GM03348 (cell line): ENCODE results near the gene MRPL41.
"Not testable (repeated sequence)": the region's sequence is repeated elsewhere in the genome, so short reads cannot be mapped to it uniquely, and the experiment has no call there.

Source experiments
- DNase-seq: peaks from one replicate; pipeline ENCODE4 v3.0.0; 2012; ENCODE audit warnings: low spot score

MRPL41 gene

DNA sequence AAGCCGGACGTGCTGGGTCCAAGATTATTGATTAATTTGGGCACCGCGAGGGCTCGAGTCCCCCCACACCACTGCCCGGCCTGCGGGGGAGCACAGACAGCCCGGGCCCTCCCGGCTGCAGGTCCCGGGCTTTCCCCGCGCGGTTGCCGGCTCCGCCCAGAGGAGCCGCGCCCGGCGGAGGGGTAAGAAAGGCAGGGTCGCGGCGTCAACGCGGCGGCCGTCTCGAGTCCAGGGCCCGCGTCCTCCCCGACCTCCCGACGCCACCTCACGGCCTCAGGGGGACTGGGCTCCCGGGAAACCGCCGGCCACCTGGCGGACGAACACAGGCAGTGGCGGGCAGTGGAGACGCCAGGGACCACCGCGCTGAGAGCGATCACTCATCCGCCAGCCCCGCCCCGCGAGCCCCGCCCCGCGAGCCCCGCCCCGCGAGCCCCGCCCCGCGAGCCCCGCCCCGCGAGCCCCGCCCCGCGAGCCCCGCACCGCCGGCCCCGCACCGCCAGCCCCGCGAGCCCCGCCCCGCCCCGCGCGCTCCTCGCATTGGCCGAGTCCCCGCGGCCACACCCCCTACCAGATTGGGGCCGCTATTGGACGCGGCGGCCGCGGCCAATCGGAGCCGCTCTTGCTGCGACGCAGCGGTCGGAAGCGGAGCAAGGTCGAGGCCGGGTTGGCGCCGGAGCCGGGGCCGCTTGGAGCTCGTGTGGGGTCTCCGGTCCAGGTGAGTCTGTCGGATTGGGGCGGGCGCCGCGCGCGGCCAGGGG lies at the start of gene MRPL41:
MRPL41 (plus strand) TSS at position 616 of the 758 bp plus-strand sequence. CDS start 203 bp downstream, outside the sequence.
- DNase-seq, result peak; percentile 99

GRCh38 chr9:137502008-137502911 lies 49.4 kb upstream of the MRPL41 start:
- peak; percentile 78 for DNase-seq

DNA sequence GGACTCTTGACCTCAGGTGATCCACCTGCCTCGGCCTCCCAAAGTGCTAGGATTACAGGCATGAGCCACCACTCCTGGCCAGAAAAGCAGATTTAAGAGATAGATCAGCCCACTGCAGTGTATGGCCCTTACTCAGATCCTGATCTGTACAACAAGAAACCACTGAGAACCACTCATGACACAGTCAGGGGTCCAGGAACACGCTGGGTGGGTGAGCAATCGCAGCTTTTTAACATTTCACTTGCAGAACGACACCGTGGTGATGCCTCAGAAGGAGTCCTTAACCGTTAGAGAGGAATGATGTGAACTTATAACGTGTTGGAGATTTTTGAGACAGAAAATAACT lies 47.3 kb upstream of the MRPL41 start:
- no peak for DNase-seq

DNA sequence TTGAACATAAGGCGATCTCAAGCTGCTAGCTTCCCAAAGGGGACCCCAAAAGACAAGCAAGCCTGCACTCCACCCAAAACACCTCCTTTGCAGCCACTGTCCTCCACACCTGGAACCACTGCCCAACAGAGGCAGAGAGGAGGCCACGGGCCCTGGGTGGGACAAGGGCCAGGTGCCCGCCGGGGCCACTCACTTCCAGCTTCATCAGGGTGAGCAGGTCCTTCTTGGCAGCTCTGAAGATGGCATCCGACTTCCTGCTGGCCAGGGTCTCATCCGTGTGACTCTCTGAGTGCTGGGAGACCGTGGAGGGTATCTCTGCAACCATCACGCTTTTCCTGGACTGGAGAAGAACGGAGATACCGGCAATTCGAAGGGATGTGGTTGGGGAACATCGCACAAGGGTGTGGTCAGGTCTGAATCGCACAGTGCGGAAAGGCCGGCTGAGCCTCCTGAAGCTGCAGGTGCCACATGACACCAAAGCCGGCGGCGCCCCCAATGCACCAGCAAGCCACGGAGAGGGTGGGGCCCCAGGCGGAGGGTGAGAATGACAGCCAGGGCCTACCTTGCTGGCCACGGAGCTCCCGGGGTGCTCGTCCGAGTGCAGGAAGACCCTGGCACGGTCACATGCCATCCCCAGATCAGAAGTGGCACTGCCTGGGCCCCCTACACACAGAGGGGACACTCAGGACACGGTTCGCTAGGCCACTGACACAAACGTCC lies 46.1 kb upstream of the MRPL41 start:
- no peak for DNase-seq

DNA sequence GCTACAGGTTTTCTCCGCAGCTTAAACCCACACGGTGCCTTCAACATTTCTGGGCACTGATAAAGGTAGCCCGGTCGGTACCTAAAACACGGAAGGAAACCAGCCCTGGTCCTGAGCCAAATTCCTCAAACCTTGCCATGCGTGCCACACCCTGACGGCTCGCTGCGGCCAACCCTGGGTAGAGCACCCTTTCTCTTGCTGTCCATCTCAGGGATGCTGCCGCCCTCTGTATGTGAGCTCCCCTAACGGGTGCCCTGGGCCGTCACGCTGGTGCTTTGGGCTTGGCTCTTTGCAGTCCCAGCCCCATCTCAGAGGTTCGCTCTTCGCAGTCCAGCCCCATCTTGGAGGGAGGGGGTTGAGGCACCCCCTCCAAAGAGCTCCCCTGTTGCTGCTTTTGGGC lies 45.4 kb upstream of the MRPL41 start:
- DNase-seq, result no peak

DNA sequence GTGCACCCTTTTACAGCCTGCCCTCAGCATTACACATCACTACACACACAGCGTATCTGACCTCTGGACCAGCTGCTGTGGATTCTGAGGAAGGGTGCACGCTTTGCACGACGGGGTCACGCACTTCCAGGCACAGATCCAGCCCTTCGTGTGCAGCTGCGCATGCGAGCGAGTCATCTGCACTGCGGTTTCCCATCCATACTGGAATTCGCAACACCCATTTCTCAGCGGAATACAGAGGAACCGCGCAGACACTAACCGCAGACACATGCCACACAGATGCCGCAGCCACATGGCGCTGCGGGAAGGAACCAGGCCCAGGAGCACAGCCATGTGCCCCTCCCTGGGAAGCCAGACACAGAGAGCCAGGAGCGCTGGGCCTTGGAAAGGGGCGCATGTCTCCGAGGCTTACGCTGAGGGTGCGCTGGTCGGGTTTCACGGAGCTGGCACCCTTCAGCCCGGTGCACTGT lies 44.9 kb upstream of the MRPL41 start:
- DNase-seq, result peak; percentile 76

GRCh38 chr9:137509198-137509597 lies 42.5 kb upstream of the MRPL41 start:
- no peak for DNase-seq

DNA sequence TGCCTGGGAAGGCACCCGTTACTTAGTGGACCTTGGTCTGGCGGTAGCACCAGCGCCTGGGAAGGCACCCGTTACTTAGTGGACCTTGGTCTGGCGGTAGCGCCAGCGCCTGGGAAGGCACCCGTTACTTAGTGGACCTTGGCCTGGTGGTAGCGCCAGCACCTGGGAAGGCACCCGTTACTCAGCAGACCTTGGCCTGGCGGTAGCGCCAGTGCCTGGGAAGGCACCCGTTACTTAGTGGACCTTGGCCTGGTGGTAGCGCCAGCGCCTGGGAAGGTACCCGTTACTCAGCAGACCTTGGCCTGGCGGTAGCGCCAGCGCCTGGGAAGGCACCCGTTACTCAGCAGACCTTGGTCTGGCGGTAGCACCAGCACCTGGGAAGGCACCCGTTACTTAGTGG lies 40.6 kb upstream of the MRPL41 start:
- DNase-seq, result not testable (repeated sequence)

GRCh38 chr9:137511758-137512463 lies 39.8 kb upstream of the MRPL41 start:
- DNase-seq, result no peak

DNA sequence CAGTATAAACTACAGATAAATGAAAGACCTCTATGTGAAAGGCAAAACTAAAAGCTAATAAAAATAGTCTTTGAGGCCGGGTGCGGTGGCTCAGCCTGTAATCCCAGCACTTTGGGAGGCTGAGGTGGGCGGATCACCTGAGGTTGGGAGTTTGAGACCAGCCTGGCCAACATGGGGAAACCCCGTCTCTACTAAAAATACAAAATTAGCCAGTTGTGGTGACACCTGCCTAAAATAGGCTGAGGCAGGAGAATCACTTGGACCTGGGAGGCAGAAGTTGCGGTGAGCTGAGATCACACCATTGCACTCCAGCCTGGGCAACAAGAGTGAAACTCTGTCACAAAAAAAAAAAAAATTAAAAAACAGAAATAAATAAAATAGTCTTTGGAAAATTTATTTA lies 38.5 kb upstream of the MRPL41 start:
- not testable (repeated sequence) for DNase-seq

DNA sequence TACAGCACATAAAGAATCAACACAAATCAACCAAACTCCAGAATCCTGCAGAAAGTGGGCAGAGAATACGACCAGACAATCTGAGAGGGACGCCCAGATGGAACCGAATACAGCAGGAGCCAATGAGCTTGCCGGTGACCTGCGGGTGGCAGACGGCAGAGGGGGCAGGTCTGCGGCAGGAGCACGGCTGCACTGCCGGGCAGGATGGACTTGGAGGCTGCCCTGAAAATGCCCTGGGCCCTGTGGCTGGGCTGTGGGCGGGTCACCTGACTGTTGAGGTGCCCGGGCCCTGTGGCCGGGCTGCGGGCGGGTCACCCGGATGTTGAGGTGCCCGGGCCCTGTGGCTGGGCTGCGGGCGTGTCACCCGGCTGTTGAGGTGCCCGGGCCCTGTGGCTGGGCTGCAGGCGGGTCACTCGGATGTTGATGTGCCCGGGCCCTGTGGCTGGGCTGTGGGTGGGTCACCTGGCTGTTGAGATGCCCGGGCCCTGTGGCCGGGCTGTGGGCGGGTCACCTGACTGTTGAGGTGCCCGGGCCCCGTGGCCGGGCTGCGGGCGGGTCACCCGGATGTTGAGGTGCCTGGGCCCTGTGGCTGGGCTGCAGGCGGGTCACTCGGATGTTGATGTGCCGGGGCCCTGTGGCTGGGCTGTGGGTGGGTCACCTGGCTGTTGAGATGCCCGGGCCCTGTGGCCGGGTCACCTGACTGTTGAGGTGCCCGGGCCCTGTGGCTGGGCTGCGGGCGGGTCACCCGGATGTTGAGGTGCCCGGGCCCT lies 37.7 kb upstream of the MRPL41 start:
- not testable (repeated sequence) for DNase-seq

- DNase-seq, result no peak
These were observed 36.9 kb upstream of the MRPL41 start for GRCh38 chr9:137514691-137515337.

GRCh38 chr9:137515338-137515724 lies 36.3 kb upstream of the MRPL41 start:
- no peak for DNase-seq

GRCh38 chr9:137516144-137516917 lies 35.3 kb upstream of the MRPL41 start:
- no peak for DNase-seq

GRCh38 chr9:137518661-137519459 lies 32.8 kb upstream of the MRPL41 start:
- DNase-seq, result not testable (repeated sequence)

- DNase-seq, result no peak
These were observed 32.1 kb upstream of the MRPL41 start for GRCh38 chr9:137519553-137519952.

GRCh38 chr9:137520614-137521404 lies 30.9 kb upstream of the MRPL41 start:
- no peak for DNase-seq

GRCh38 chr9:137521405-137521985 lies 30.2 kb upstream of the MRPL41 start:
- DNase-seq, result no peak
